Ovary (tissue), 3 donors: ENCODE data around the gene KCNJ6.

ENCODE experiments used
- CTCF ChIP-seq, 3 donors: fragments of 450-650 bp in 2 of 3; fragments of 200-600 bp in 1 of 3; IDR thresholded peaks; one replicate each; pipeline versions ENCODE4 v1.5.1 to v1.8.0; 2016 to 2022; ENCODE audit warnings: antibody characterized with exemption in 3 of 3, mild to moderate bottlenecking in 1 of 3
- POLR2A ChIP-seq: fragments of 450-650 bp; IDR thresholded peaks from one replicate; pipeline ENCODE4 v1.6.1; 2017; ENCODE audit warnings: antibody characterized with exemption, mild to moderate bottlenecking, moderate library complexity
- donor health status: DM: no; HTN: no; CAD: no.

GRCh38 chr21:37607081-37607480, 309.2 kb downstream of the KCNJ6 start:
- TF ChIP-seq CTCF (IDR thresholded peaks at IDR 0.05) (no peak), POLR2A (no peak)
